Adrenal gland (tissue), 12 donors: ENCODE measurements around the gene TSHZ2. TPM values are rescaled to one million over a fixed set of nuclear protein-coding genes. Genes with fewer than 3 reads are reported as not detected.

Experiments used
- DNase-seq, 7 donors: peaks; one replicate each; pipeline ENCODE4 v3.0.0-alpha.2; 2019 to 2020
- H3K27ac ChIP-seq, 5 donors: fragments of 200-600 bp; sonication (generic) in 4 of 5; 1 replicate in 3 of 5; 2 replicates in 2 of 5; pipeline versions ENCODE4 v1.5.1 to v1.8.0; 2016 to 2020; ENCODE audit warnings: mild to moderate bottlenecking in 1 of 5
- H3K27me3 ChIP-seq: fragments of 200-600 bp; 2 replicates; pipeline ENCODE4 v1.8.0; 2021
- H3K36me3 ChIP-seq, 2 donors: fragments of 200-600 bp; replicated peaks in 1 of 2; 1 replicate in 1 of 2; 2 replicates in 1 of 2; pipeline versions ENCODE4 v1.5.1 to v1.8.0; 2018 to 2022
- H3K4me1 ChIP-seq, 2 donors: fragments of 200-600 bp; replicated peaks in 1 of 2; 1 replicate in 1 of 2; 2 replicates in 1 of 2; pipeline versions ENCODE4 v1.5.1 to v1.8.0; 2018 to 2021
- H3K4me3 ChIP-seq, 4 donors: fragments of 200-600 bp; sonication (generic) in 3 of 4; one replicate each; pipeline ENCODE4 v1.5.1; 2016 to 2018
- H3K9me3 ChIP-seq, 3 donors: fragments of 200-600 bp; sonication (generic) in 1 of 3; replicated peaks in 1 of 3; 1 replicate in 2 of 3; 2 replicates in 1 of 3; pipeline versions ENCODE4 v1.5.1 to v1.8.0; 2016 to 2021
- CTCF ChIP-seq, 6 experiments: fragments of 450-650 bp in 4 of 6; fragments of 200-600 bp in 2 of 6; sonication (generic) in 1 of 6; IDR thresholded peaks; 1 replicate in 5 of 6; 2 replicates in 1 of 6; pipeline versions ENCODE4 v1.5.1 to v1.8.0; 2016 to 2021; ENCODE audit warnings: antibody characterized with exemption in 6 of 6, mild to moderate bottlenecking in 2 of 6, moderate library complexity in 1 of 6
- POLR2A ChIP-seq, 2 donors: fragments of 450-650 bp; IDR thresholded peaks; one replicate each; pipeline ENCODE4 v1.6.1; 2017; ENCODE audit warnings: antibody characterized with exemption in 2 of 2, mild to moderate bottlenecking in 2 of 2, moderate library complexity in 1 of 2
- WGBS, 4 donors: extraction: QIAGEN DNeasy Blood & Tissue Kit in 2 of 4; methylation state at CpG; one replicate each; pipeline versions ENCODE4 v1.1.5 to v1.1.7; 2013 to 2017; 5-methylcytosine and 5-hydroxymethylcytosine counted together
- intact Hi-C, 2 donors: fragments of 100-400 bp; cut with DNase I; formaldehyde crosslinking; loops; one replicate each; pipeline versions ENCODE4 v1.14.1 to v1.15.0; 2022 to 2023
- polyA plus RNA-seq, 3 donors: library from polyadenylated mRNA; stranded (reverse); fragments of 200-250 nt in 2 of 3; fragments of 350-450 nt in 1 of 3; fragmentation: Illumina TruSeq in 1 of 3; extraction: RNeasy Lipid Tissue Mini Kit (QIAGEN cat#74804) in 1 of 3; gene quantifications; one replicate each; pipeline ENCODE4 v1.2.3, GENCODE V29; 2013 to 2014
- total RNA-seq, 9 donors: library from RNA; depleted of rRNA in 4 of 9; stranded (reverse); fragments of >200 nt in 4 of 9; fragments of 120-200 nt in 1 of 9; fragmentation: NEBNext Ultra II Directional in 1 of 9; extraction: Animal tissue kit (Norgen Biotek cat#: 25700) in 1 of 9; gene quantifications; one replicate each; pipeline versions ENCODE4 v1.1.0 to v1.2.4, GENCODE V29; 2013 to 2023
- donor health status: healthy with polysubstance abuse.
- donor health status: Bipolar disorder and iron deficiency.
- donor health status: DM: yes; HTN: yes; CAD: no.
- donor health status: DM: no; HTN: no; CAD: no.
- donor health status: DM: no; HTN: no; CAD: no.
- donor health status: DM: yes; HTN: yes; CAD: no.

Gene TSHZ2
- total and polyA plus RNA-seq, 12 donors: 20.5 to 87.1 (median 52.4) TPM

DNA sequence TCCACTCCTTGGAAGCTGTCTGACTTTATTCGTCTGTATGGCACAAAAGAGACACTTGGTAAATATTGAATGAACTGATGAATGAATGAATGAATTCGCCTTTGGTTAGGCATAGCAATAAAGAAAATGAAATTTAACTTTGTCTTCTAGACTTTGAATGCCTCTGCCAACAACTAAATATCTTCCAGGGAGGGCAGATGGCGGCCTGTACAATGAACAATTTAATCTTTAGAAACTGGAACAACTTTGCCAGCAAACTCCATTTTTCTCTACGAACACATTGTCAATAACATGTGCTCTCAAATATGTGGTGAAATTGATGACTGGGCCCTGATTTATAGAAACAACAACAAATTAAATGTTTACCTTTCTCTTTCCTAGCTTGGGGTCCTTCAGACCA is 480.9 kb downstream of the TSHZ2 start:
- intact Hi-C loops: no loop called here
- Histone ChIP-seq H3K9me3 (no peaks in the 10 kb centered on the region), H3K27ac (no peak overlapping the region), H3K27me3 (no peaks in the 10 kb centered on the region), H3K36me3 (no peaks in the 10 kb centered on the region), H3K4me1 (no peaks in the 10 kb centered on the region), H3K4me3 (no peak overlapping the region)
- TF ChIP-seq CTCF (IDR thresholded peaks at IDR 0.05) (no peak), POLR2A (IDR thresholded peaks at IDR 0.05) (no peak)
- DNase-seq: no peak
- WGBS, 4 donors: 91 to 95% (median 92%) methylated on average over 4 of the region's 4 CpGs

GRCh38 chr20:53454675-53455276 is 482.6 kb downstream of the TSHZ2 start:
- 90 to 95% (median 93%) methylated on average over 6 of the region's 6 CpGs for WGBS, 4 donors
- Histone ChIP-seq H3K9me3 (no peaks in the 10 kb centered on the region), H3K36me3 (no peaks in the 10 kb centered on the region), H3K4me1 (no peaks in the 10 kb centered on the region), H3K27ac (no peak overlapping the region), H3K4me3 (no peak overlapping the region), H3K27me3 (no peaks in the 10 kb centered on the region)
- intact Hi-C loops: no loop called here
- TF ChIP-seq POLR2A (IDR thresholded peaks at IDR 0.05) (no peak), CTCF (IDR thresholded peaks at IDR 0.05) (no peak)
- DNase-seq: no peak

- H3K36me3 ChIP-seq: no peaks in the 10 kb centered on the region
- TF ChIP-seq POLR2A (IDR thresholded peaks at IDR 0.05) (no peak), CTCF (IDR thresholded peaks at IDR 0.05) (no peak)
- H3K9me3 ChIP-seq: no peaks in the 10 kb centered on the region
- DNase-seq: peak in 1 of 7 donors; percentile 23
- no peak overlapping the region for H3K27ac ChIP-seq
- H3K27me3 ChIP-seq: no peaks in the 10 kb centered on the region
- H3K4me1 ChIP-seq: no peaks in the 10 kb centered on the region
- intact Hi-C loops: no loop called here
- no peak overlapping the region for H3K4me3 ChIP-seq
- 90 to 94% (median 93%) methylated on average over 6 of the region's 6 CpGs for WGBS, 4 donors
Observed at GRCh38 chr20:53463101-53463972, 491.2 kb downstream of the TSHZ2 start.

DNA sequence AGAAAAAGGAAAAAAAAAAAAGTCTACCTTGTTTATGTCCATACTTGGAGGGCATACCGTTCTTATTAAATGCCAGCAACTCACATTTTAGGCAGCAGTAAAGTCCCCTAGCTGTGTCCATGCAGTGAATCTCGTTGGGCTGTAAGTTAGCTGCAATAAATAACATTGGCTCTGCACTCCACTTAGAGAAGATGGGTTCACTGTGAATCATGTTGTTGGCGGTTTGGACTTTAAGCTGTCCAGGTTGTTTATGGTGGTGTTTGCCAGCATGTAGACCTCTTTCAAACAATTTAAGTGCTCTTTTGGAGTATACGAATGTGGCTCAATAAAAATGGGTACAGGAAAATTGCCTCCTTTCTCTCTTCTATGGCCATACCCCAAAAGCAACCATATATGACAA is 494.1 kb downstream of the TSHZ2 start:
- Histone ChIP-seq H3K36me3 (no peaks in the 10 kb centered on the region), H3K27ac (no peak overlapping the region), H3K27me3 (no peaks in the 10 kb centered on the region), H3K4me3 (no peak overlapping the region), H3K9me3 (no peaks in the 10 kb centered on the region), H3K4me1 (no peaks in the 10 kb centered on the region)
- DNase-seq: no peak
- TF ChIP-seq POLR2A (IDR thresholded peaks at IDR 0.05) (no peak), CTCF (IDR thresholded peaks at IDR 0.05) (no peak)
- intact Hi-C loops: no loop called here
- WGBS, 4 donors: 81 to 92% (median 90%) methylated on average over 4 of the region's 4 CpGs
